NOMO-1 (cell line): ENCODE measurements around the gene LIME1.

Experiments used
- DNase-seq, 2 experiments: peaks; one replicate each; lab custom pipeline; 2025; ENCODE audit not compliant: unreplicated experiment in 2 of 2; lab: John Stamatoyannopoulos, UW

Gene LIME1

GRCh38 chr20:63736893-63737694 lies 630 bp downstream of the LIME1 start:
- no peak for DNase-seq

- DNase-seq: no peak
These were observed 1.2 kb downstream of the LIME1 start for GRCh38 chr20:63737695-63737944.

- DNase-seq: no peak
These were observed 1.7 kb downstream of the LIME1 start for GRCh38 chr20:63737945-63738686.

- no peak for DNase-seq
These were observed 2.2 kb downstream of the LIME1 start for GRCh38 chr20:63738687-63739129.

GRCh38 chr20:63739130-63740069 lies 2.9 kb downstream of the LIME1 start, which contains the start of gene SLC2A4RG:
Gene SLC2A4RG (plus strand): TSS chr20:63739776. CDS start chr20:63739913, 137 bp downstream.
- peak; percentile 68 to 85 for DNase-seq

GRCh38 chr20:63740070-63740626 lies 3.7 kb downstream of the LIME1 start:
- DNase-seq: peak; percentile 13 to 23

- peak; percentile 81 to 93 for DNase-seq
These were observed 4.3 kb downstream of the LIME1 start for GRCh38 chr20:63740627-63741353.

- no peak for DNase-seq
These were observed 4.9 kb downstream of the LIME1 start for GRCh38 chr20:63741354-63741675.

GRCh38 chr20:63741676-63742380 lies 5.4 kb downstream of the LIME1 start:
- DNase-seq: no peak

GRCh38 chr20:63742381-63743024 lies 6.0 kb downstream of the LIME1 start:
- DNase-seq: no peak

GRCh38 chr20:63743210-63743970 lies 6.9 kb downstream of the LIME1 start:
- no peak for DNase-seq

- DNase-seq: no peak
These were observed 7.7 kb downstream of the LIME1 start for GRCh38 chr20:63744158-63744557.

- DNase-seq: no peak
These were observed 8.3 kb downstream of the LIME1 start for GRCh38 chr20:63744574-63745423.

GRCh38 chr20:63745424-63745805 lies 9.0 kb downstream of the LIME1 start:
- no peak for DNase-seq

GRCh38 chr20:63745961-63746731 lies 9.7 kb downstream of the LIME1 start:
- DNase-seq: no peak

- DNase-seq: no peak
These were observed 10.4 kb downstream of the LIME1 start for GRCh38 chr20:63746751-63747315.
